HepG2 (cell line): Measurements from ENCODE around the gene ATOH8. TPM values are rescaled to one million over a fixed set of nuclear protein-coding genes. Genes with fewer than 3 reads are reported as not detected.

Experiments
- ATAC-seq: fragments of 200-7000 bp; cut with Tn5 transposase; 3 replicates; pipeline ENCODE4 v1.9.1; 2020; ENCODE audit warnings: mild to moderate bottlenecking, moderate library complexity
- BruUV-seq: library from RNA; stranded (reverse); fragments of 400-500 nt; replicated peaks from 2 replicates; lab custom pipeline; 2021; lab: Mats Ljungman, UMichigan
- CTCF ChIA-PET: fragments of 300-600 bp; formaldehyde crosslinking; extraction: SDS; loops from one replicate; lab custom pipeline; 2021; ENCODE audit warnings: low total read pairs, inconsistent platforms, low intra/inter-chr PET ratio; lab: Yijun Ruan, JAX
- POLR2A ChIA-PET: fragments of 350-600 bp; sonication (Branson Sonifier 250); formaldehyde crosslinking; loops from one replicate; lab custom pipeline; 2020; ENCODE audit warnings: antibody characterized with exemption, inconsistent platforms; lab: Yijun Ruan, JAX
- DNase-seq: peaks from one replicate; pipeline ENCODE4 v3.0.0-alpha.2; 2015; ENCODE audit warnings: low spot score
- FAIRE-seq: peaks from 3 replicates; lab custom pipeline; 2011; peaks lifted over from hg19 to GRCh38; lab: Jason Lieb, UNC
- H2AFZ ChIP-seq: one replicate; pipeline ENCODE4 v1.6.1; 2011; ENCODE audit warnings: low read length, inconsistent platforms
- H3K27ac ChIP-seq: fragments of 300-600 bp; 3 replicates; pipeline ENCODE4 v1.8.0; 2011; ENCODE audit warnings: mixed run types, mild to moderate bottlenecking, mixed read lengths, low read length, inconsistent platforms; ENCODE audit not compliant: insufficient read depth; ENCODE audit errors: extremely low read length
- H3K27me3 ChIP-seq, 2 experiments: fragments of 200-600 bp in 1 of 2; 2 replicates in 1 of 2; 3 replicates in 1 of 2; pipeline versions ENCODE4 v1.6.0 to v1.8.0; 2011; ENCODE audit warnings: low read length in 2 of 2, mild to moderate bottlenecking in 2 of 2, moderate library complexity in 2 of 2, inconsistent platforms in 1 of 2; ENCODE audit not compliant: insufficient read depth in 2 of 2, control insufficient read depth in 1 of 2
- H3K36me3 ChIP-seq, 2 experiments: fragments of 200-600 bp in 1 of 2; replicated peaks in 1 of 2; 2 replicates in 1 of 2; 3 replicates in 1 of 2; pipeline versions ENCODE4 v1.5.1 to v1.8.0; 2011; ENCODE audit warnings: low read length in 2 of 2, inconsistent platforms in 1 of 2; ENCODE audit not compliant: insufficient read depth in 2 of 2, control insufficient read depth in 1 of 2
- H3K4me1 ChIP-seq: 2 replicates; pipeline ENCODE4 v1.5.1; 2012; ENCODE audit warnings: low read length, inconsistent platforms; ENCODE audit not compliant: insufficient read depth
- H3K4me2 ChIP-seq: 2 replicates; pipeline ENCODE4 v1.6.0; 2011; ENCODE audit warnings: low read depth, low read length, inconsistent platforms
- H3K4me3 ChIP-seq, 3 experiments: fragments of 200-600 bp in 1 of 3; sonication (generic), shearing (Covaris generic) in 1 of 3; replicated peaks in 1 of 3; 2 replicates each; pipeline ENCODE4 v1.5.1; 2011 to 2016; ENCODE audit warnings: low read length in 3 of 3, inconsistent platforms in 2 of 3, low read depth in 2 of 3, mild to moderate bottlenecking in 2 of 3, control low read depth in 1 of 3, mixed read lengths in 1 of 3; ENCODE audit not compliant: insufficient read depth in 1 of 3
- H3K79me2 ChIP-seq: one replicate; pipeline ENCODE4 v1.6.1; 2011; ENCODE audit warnings: low read length, inconsistent platforms; ENCODE audit not compliant: insufficient read depth
- H3K9ac ChIP-seq: 2 replicates; pipeline ENCODE4 v1.6.0; 2011; ENCODE audit warnings: mild to moderate bottlenecking, low read depth, low read length, inconsistent platforms; ENCODE audit not compliant: insufficient read depth
- H3K9me3 ChIP-seq: 2 replicates; pipeline ENCODE4 v1.5.1; 2012; ENCODE audit warnings: mild to moderate bottlenecking, low read length
- H4K20me1 ChIP-seq: 2 replicates; pipeline ENCODE4 v1.6.0; 2011; ENCODE audit warnings: inconsistent platforms, mild to moderate bottlenecking, low read length, moderate library complexity; ENCODE audit not compliant: insufficient read depth
- JDP2 ChIP-seq: sonication (generic); formaldehyde crosslinking; IDR thresholded peaks from 2 replicates; pipeline ENCODE4 v1.8.1; 2022; ENCODE audit warnings: missing genetic modification reagents, borderline replicate concordance
- MTF1 ChIP-seq: sonication (generic); formaldehyde crosslinking; IDR thresholded peaks from 2 replicates; pipeline ENCODE4 v1.5.0; 2020; ENCODE audit warnings: missing genetic modification reagents
- NBN ChIP-seq: fragments of 450-650 bp; conservative IDR thresholded peaks from 2 replicates; pipeline ENCODE4 v1.6.1; 2017
- NR1H2 ChIP-seq: sonication (generic); formaldehyde crosslinking; IDR thresholded peaks from 2 replicates; pipeline ENCODE4 v1.8.1; 2022; ENCODE audit warnings: low read depth, missing genetic modification reagents, borderline replicate concordance
- PAF1 ChIP-seq: IDR thresholded peaks from 2 replicates; pipeline ENCODE4 v1.6.1; 2016; ENCODE audit warnings: missing genetic modification reagents, missing compliant biosample characterization
- SKI ChIP-seq: fragments of 450-650 bp; IDR thresholded peaks from one replicate; pipeline ENCODE4 v1.6.1; 2018; ENCODE audit warnings: mild to moderate bottlenecking; ENCODE audit not compliant: partially characterized antibody
- ZC3H4 ChIP-seq: sonication (generic); formaldehyde crosslinking; IDR thresholded peaks from 2 replicates; pipeline ENCODE4 v1.4.0; 2020; ENCODE audit warnings: missing genetic modification reagents, borderline replicate concordance
- ZNF652 ChIP-seq: IDR thresholded peaks from 2 replicates; pipeline ENCODE4 v1.6.1; 2016; ENCODE audit warnings: low read depth, borderline replicate concordance
- ZNF709 ChIP-seq: sonication (generic); formaldehyde crosslinking; IDR thresholded peaks from 2 replicates; pipeline ENCODE4 v1.5.0; 2020; ENCODE audit warnings: mild to moderate bottlenecking, missing genetic modification reagents
- WGBS: methylation state at CpG from one replicate; pipeline ENCODE4 v1.1.6; 2017; ENCODE audit warnings: low lambda C conversion rate; 5-methylcytosine and 5-hydroxymethylcytosine counted together
- in situ Hi-C: cut with HindIII; loops from 2 replicates; pipeline ENCODE4 v1.10.0; 2017; ENCODE audit warnings: low pct_unique_long_range_greater_than_20kb; ENCODE audit not compliant: extremely low pct_ligation_motif_present
- intact Hi-C: fragments of 100-400 bp; cut with micrococcal nuclease; formaldehyde crosslinking; loops from one replicate; pipeline ENCODE4 v1.10.0; 2022; ENCODE audit not compliant: unreplicated experiment
- polyA plus RNA-seq, 8 experiments: library from polyadenylated mRNA; depleted of rRNA in 3 of 8; stranded (reverse) in 7 of 8; unstranded in 1 of 8; fragments of >200 nt; fragmentation: Illumina TruSeq in 4 of 8; extraction: Trizol in 4 of 8; gene quantifications; 2 replicates each; pipeline versions ENCODE4 v1.2.1 to v1.2.3, GENCODE V29; 2011 to 2016; ENCODE audit warnings: low read depth in 4 of 8, missing spikeins in 1 of 8, mixed read lengths in 1 of 8; ENCODE audit not compliant: insufficient read depth in 1 of 8
- total RNA-seq, 5 experiments: library from RNA; depleted of rRNA; stranded (reverse); fragments of >200 nt; fragmentation: Illumina TruSeq; extraction: Trizol; gene quantifications; 2 replicates each; pipeline ENCODE4 v1.2.3, GENCODE V29; 2016; ENCODE audit warnings: low read depth in 1 of 5
- TF ChIP-seq, protein P1 (sequence below): sonication (generic); formaldehyde crosslinking; IDR thresholded peaks from 2 replicates; pipeline ENCODE4 v1.4.0; 2020; ENCODE audit warnings: low read depth, mild to moderate bottlenecking, missing genetic modification reagents
- TF ChIP-seq, protein P2 (sequence below): sonication (generic); formaldehyde crosslinking; IDR thresholded peaks from 2 replicates; pipeline ENCODE4 v1.4.0; 2020; ENCODE audit warnings: low read depth, missing genetic modification reagents

The ATOH8 gene
- total and polyA plus RNA-seq, 2 of the 13 experiments (the other 11 are each of a cell fraction or from before 2014, with no cell fraction given), result 0.13 to 0.61 TPM

DNA sequence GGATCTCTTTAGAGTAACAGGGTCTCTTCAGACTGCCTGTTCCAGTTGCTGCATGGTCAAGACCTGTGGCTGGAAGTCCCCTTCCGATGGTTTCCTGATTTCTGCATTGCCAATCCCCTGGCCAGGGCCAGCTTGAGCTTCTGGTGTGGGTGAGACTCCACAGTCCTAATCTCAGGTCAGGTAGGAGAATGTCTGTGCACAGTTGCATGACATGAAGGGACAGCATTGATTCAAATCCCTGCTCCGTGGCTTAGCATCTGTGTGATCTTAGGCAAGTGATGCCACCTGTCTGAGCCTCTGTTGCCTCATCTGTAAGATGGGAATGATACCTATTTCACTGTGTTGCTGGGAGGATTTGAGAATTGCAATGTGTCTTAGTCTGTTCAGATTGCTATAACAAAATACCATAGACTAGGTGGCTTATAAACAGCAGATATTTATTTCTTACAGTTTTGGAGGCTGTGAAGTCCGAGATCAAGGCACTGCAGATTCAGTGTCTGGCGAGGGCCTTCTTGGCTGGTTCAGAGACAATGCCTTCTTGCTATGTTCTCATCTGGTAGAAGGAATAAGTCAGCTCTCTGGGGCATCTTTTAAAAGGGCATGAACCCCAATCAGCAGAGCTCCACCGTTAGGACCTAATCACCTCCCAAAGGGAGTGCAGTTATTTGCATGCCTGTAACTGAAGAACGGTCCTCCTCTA lies 66.2 kb downstream of the ATOH8 start:
- in situ Hi-C loops, result no loop called here
- Histone ChIP-seq H3K79me2 (no peaks in the 10 kb centered on the region), H2AFZ (no peak overlapping the region), H3K9me3 (no peaks in the 10 kb centered on the region), H3K9ac (no peak overlapping the region), H3K4me2 (no peak overlapping the region), H3K36me3 (no peaks in the 10 kb centered on the region), H3K4me1 (no peaks in the 10 kb centered on the region), H3K27me3 (peaks cover 6 to 19% of the 10 kb centered on the region in 2 experiments; a peak in 3 of 5 replicates), H4K20me1 (no peaks in the 10 kb centered on the region), H3K27ac (no peak overlapping the region), H3K4me3 (no peak overlapping the region)
- BruUV-seq, result no TSS peak
- ChIA-PET POLR2A (no interaction called here), CTCF (no interaction called here)
- ATAC-seq, result no peak
- DNase-seq, result no peak
- 6% methylated on average over 6 of the region's 6 CpGs for WGBS
- FAIRE-seq, result no peak
- intact Hi-C loops, result no loop called here
- TF ChIP-seq, protein P1, sequence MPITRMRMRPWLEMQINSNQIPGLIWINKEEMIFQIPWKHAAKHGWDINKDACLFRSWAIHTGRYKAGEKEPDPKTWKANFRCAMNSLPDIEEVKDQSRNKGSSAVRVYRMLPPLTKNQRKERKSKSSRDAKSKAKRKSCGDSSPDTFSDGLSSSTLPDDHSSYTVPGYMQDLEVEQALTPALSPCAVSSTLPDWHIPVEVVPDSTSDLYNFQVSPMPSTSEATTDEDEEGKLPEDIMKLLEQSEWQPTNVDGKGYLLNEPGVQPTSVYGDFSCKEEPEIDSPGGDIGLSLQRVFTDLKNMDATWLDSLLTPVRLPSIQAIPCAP (CRISPR knock-in tag), result no peak
- TF ChIP-seq JDP2 (CRISPR knock-in tag) (no peak), ZNF709 (CRISPR knock-in tag) (no peak), NR1H2 (CRISPR knock-in tag) (no peak), ZNF652 (CRISPR knock-in tag) (no peak), MTF1 (CRISPR knock-in tag) (no peak), SKI (no peak), NBN (no peak), PAF1 (CRISPR knock-in tag) (no peak), ZC3H4 (CRISPR knock-in tag) (no peak)
- TF ChIP-seq, protein P2, sequence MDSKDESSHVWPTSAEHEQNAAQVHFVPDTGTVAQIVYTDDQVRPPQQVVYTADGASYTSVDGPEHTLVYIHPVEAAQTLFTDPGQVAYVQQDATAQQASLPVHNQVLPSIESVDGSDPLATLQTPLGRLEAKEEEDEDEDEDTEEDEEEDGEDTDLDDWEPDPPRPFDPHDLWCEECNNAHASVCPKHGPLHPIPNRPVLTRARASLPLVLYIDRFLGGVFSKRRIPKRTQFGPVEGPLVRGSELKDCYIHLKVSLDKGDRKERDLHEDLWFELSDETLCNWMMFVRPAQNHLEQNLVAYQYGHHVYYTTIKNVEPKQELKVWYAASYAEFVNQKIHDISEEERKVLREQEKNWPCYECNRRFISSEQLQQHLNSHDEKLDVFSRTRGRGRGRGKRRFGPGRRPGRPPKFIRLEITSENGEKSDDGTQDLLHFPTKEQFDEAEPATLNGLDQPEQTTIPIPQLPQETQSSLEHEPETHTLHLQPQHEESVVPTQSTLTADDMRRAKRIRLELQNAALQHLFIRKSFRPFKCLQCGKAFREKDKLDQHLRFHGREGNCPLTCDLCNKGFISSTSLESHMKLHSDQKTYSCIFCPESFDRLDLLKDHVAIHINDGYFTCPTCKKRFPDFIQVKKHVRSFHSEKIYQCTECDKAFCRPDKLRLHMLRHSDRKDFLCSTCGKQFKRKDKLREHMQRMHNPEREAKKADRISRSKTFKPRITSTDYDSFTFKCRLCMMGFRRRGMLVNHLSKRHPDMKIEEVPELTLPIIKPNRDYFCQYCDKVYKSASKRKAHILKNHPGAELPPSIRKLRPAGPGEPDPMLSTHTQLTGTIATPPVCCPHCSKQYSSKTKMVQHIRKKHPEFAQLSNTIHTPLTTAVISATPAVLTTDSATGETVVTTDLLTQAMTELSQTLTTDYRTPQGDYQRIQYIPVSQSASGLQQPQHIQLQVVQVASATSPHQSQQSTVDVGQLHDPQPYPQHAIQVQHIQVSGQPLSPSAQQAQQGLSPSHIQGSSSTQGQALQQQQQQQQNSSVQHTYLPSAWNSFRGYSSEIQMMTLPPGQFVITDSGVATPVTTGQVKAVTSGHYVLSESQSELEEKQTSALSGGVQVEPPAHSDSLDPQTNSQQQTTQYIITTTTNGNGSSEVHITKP (CRISPR knock-in tag), result no peak
